GM12892 (cell line): ENCODE measurements around the gene ARHGAP21.

ENCODE experiments used
- POLR2A ChIP-seq: IDR thresholded peaks from 2 replicates; pipeline ENCODE4 v1.6.1; 2011; ENCODE audit warnings: low read depth, low read length, control low read depth
- POLR2AphosphoS5 ChIP-seq: IDR thresholded peaks from 2 replicates; pipeline ENCODE4 v1.6.1; 2011; ENCODE audit warnings: low read depth, low read length, control low read depth

DNA sequence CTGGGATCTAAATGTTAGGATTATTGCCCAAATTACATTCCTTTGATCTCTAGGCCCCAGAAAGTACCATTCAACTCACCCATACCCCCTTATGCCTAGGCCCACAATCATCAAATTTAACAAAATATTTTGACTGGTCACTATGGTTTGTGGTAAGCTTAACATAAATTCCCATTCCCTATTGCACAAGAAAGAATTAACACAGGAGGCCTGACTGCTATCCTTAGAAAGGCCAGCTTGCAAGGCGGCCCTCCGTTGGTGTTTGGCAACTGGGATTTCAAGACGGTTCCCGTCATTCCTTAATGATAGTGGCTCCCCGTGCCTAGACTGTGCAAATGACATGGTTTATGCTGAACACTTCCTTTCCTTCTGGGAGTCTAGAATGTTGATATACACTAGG is 29.6 kb downstream of the ARHGAP21 start:
- TF ChIP-seq POLR2AphosphoS5, result no peak
- no peak for TF ChIP-seq POLR2A
